C1 segment of cervical spinal cord (tissue), 14 donors: Measurements from ENCODE around the gene VCAN.
A peak's percentile ranks its signal among the peaks of the same experiment; 100 is the strongest.

ENCODE experiments used
- DNase-seq, 14 donors: peaks; one replicate each; lab custom pipeline; 2025; lab: John Stamatoyannopoulos, UW

The VCAN gene

DNA sequence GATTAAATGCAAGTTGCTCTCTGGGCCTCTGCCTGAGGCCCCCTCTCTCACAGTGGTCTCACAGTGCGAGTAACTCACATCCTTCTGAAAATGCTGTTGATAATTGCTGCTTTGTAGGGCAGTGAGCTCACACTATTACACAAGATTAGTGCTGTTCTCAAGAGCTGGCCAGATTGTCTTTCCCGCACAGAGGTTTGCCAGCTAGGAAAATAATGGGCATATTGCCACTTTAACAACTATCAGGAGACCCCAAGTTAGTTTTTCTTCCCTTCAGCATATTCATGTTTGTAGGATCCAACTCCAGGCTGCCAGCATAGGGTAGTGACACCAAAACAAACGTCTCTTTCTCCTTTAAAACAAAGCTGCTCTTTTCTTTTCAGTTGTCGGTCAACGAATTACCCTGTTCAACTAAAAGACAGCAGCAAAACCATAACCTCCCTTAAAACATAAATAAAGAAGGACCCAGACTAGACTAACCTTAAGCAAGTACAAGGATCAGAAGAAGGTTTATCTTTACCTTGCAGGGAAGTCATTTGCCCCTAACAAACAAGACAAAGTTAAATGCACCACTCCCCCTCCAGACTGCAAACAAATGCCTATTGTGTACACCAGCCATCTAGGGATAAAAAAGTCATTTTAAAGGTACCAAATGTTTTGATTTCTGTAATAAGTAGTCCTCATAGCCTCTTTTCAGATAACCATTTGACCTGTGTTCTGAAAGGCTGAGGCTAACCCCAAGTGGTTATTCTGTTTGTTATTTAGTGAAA, 91.4 kb downstream of the VCAN start:
- peak in 12 of 14 donors; percentile 11 to 79 (median 34) for DNase-seq

DNA sequence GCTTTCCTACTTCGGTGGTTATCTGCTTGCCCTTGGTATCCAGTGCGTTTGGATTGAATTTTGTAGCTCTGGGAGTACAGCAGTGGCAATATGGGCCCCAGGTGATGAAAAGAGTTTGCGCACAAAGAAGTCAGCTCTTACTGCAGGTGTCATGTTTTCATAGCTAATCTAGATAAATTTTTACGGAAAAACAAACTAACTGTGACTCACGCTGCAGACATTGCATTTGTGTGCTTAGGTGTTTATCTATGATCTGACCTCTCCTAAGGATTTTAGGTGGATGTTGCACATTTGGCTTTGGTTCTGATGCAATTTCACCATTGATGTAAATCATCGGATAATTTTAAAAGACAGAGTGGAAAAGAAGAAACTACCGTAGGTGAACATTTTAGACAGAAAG, 92.1 kb downstream of the VCAN start:
- DNase-seq, result no peak

DNA sequence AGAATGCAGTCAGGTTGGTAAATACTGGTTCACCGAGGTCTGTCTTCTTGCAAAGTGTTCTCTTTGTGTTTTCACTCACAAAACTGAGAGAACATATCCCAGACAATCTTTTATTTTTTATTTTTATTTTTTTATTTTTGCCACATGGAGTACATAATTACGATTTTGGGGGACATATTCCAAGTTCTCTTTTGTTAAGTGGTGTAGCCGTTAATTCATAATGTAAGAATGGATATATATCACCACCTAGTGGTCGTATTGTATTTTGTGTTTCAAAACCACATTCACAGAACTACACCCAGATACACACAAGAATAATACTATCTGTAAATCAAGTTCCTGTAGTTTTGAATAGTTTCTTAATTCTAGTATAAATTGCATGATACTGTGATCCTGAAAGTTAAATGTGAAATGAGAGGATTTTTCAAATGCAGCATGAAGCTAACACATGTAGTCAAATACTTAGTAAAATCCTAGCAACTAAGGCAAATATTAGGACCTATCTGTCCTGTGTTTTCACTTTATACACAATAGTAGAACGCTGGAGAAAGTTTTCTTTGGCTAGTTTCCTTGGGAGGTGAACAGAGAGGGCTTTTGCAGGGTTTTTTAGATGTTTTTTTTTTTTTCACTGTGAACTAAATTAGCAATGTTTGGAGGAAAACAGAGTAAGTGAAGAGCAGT, 92.7 kb downstream of the VCAN start:
- DNase-seq, result peak in 1 of 14 donors; percentile 3

DNA sequence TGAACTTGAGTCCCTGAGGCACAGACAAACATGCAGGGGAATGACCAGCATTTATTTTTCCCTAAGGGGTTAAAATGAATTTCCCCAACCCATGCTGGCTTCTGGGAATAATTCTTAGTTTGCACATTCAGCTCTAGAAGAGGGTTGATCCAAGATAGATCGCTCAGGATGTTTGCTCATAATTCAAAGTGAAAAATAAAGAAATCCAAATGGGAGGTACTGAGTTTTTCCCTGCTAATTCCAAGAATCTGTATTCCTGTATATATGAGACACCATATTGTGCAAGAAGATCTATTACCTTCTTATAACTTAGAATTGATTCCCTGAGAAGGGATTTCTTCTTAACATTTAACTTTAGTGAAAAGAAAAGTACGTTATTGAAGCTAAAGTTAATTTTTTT, 96.2 kb downstream of the VCAN start:
- no peak for DNase-seq

DNA sequence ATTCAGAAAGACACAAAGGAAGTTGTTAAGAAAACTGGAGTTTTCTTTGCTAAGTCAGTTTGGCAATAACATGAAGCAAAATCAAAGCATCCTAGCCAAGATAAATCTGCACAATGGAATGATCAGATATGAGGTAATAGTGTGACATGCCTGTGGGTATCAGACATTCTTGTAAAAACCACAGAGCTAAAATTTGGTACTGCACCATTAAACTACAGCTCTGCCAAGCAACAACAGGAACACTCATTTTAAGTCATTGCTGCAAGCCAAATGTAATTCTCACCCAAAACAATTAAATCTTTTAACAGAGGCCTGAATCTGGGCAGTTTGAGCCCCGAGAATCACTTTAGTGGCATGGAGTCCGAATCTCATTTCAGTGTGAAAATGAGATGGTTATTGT, 96.6 kb downstream of the VCAN start:
- DNase-seq, result no peak

DNA sequence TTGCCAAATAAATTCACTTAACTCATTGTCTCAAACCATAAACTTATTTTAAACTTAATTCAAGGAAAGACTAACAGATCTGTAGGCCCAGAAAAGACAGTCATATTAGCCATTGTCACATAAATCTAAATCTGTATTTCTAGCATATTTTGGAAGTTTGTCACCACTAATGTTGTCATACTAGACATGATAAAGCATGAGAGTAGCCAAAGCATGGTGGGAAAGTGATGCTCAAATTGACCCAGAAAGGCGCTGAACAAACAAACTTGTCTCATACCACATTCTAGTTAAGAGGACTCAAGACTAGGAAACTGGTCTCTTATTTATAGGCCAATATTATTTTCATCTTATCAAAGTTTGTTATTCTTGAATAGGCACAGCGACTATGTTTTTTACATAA, 99.4 kb downstream of the VCAN start:
- no peak for DNase-seq

DNA sequence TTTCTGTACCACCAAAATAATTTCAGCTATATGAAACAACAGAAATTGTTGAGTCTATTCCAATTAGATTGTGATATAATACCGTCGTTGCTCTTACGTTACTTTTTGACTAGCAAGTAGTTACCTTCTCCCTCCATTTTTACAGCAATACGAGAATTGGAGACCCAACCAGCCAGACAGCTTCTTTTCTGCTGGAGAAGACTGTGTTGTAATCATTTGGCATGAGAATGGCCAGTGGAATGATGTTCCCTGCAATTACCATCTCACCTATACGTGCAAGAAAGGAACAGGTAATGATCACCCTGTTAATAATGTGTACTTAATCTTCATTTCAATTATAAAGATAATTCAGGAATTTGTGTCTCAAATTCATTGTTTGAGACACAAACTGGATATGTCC, 100.7 kb downstream of the VCAN start:
- no peak for DNase-seq

DNA sequence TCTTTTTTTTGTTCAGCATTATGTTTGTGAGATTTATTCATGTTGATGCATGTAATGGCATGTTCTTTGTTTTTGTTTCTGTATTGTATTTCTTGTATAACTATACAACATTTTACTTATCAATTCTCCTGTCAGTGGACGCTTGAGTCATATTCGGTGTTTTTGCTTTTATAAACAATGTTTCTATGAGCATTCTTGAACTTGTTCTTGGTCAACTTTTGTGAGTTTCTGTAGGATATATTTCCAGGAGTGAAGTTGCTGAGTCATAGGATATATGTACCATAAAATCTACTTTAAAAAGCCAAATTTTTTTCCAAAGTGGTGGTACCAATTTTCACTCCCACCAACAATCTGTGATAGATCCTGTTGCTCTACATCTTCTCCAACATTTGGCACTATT, 104.8 kb downstream of the VCAN start:
- DNase-seq, result no peak

DNA sequence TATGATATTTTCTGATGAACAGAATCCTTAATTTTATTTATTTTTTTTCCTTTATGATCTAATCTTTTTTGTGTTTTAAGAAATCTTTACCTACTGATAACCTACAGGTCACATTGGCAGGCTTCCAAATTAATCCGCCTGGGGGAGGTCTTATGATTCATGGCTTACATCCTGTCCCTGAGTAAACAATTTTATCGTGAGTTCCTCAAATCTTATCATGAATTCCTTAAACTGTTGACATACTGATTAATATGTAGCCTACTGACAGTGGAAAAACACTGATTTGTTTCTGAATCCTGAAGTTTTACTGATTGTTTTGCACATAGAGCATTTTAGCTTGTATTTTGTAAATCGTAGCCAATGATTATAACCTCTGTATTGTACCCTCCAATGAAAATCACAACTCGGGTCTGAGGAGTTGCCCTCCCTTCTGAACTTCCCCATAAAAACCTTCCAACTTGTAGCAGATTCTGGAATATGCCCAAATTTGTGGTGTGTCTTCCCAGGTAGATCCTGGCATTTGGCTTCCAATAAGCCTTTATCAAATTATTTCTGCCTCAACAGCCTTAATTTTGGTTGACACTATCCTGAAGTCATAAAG, 105.6 kb downstream of the VCAN start:
- no peak for DNase-seq

DNA sequence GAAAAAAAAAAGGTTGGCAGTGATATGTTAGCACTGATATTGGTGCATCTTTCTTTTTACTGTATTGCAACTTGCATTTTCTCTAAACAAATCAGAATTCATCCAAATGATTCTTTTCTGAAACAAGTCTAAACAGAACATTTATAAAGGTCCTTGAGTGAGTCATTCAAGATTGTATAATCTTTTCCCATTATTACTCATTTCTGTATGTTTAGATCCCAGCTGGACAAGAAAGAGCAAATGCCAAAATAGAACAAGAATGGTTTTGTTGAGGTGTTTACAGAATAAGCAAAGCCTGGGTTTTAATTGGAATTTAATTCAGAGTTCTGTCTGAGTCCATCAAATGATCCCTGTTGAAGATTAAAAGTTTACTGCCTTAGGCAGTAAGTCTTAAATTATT, 112.3 kb downstream of the VCAN start:
- DNase-seq, result no peak

DNA sequence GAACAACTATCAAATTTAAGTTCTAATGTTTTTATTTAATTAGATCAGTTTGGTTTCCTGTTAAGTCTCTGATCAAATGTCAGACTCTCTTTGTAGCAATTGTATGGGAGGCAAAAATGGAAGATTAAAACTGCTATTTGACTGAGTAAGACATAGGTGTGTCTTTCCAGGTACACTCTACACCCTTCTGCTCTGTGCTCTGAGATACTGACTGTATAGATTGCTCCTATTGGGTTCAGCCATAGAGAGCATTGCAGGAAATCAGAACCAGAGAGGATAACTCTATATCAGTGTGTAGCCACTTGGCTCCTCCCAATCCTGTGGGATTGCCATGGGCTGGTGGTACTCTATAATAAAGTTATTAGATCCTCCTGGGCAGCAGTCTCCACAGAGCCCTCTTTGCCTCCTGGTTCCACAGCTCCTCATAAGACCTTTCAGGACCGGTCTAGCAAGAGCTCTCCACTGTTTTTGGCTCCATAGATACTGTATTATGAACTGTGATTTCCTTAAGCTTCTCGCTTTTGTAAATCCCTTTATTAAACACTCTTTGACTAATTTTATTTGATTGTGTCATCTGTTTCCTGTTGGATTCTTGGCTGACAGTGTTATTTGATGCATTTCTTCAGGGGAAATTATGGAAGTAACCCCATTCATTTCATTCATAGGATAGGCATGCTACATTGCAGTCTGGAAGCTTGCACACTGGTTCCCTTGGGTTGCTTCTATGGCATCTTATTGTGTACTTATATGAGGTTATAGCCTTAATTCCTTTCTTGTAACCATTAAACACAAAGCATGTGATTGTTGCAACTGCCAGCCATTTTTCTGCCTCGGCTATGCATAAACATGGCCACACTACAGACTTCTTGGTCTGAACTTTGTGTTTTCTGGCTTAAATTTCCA, 115.6 kb downstream of the VCAN start:
- DNase-seq, result no peak

DNA sequence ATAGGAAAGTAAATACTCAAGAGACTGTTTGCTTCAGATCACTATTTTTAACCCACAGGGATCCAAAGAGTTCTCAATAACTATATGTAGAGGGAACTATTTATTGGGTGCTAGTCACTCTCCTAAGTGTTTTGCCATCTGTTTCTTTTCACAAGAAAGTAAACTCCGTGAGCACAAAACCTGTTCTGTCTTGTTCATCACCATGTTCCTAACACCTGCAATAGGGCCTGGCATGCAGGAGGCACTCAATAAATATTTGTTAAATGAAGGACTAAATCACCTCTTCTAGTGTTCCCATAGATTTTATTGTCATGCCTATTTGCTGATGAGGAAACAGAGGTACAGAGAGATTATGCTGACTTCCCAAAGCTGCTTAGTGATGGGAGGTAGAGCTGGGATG, 118.2 kb downstream of the VCAN start:
- DNase-seq, result no peak

DNA sequence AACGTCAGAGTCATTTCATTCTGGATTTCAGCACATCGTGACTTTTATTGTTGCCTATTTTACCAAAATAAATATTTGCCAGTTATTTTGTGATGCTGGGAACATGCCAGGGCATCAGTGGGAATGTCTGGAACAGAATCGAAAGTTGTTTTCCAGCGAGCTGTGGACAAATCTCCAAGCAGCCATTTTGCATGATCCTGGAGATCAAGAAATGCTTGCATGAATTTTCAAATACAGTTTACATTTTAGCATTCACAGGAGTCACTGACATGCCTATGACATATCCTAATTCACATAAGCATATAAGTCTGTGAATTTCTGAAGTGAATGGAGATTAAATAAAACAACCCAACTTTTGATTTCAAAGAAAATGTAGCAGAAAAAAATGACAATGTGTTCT, 119.4 kb downstream of the VCAN start:
- no peak for DNase-seq

DNA sequence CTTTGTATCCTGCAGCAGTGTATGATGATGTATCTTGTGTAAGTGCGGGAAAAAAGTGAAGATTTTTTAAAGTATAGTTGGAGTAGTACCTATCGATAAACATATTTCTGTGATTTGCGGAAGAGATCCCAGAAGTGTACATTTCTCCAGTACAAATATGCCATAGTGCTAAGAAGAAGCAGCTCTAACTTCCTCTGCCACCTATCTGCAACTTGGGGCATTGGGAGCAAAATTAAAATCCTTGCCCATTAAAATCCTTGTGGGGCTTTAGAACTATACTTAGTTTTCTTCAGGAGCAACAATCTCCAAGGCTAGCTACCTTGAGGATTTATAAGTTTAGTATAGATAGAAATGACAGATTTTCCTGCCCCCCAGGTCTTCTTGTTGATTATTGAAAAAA, 123.7 kb downstream of the VCAN start:
- DNase-seq, result no peak

DNA sequence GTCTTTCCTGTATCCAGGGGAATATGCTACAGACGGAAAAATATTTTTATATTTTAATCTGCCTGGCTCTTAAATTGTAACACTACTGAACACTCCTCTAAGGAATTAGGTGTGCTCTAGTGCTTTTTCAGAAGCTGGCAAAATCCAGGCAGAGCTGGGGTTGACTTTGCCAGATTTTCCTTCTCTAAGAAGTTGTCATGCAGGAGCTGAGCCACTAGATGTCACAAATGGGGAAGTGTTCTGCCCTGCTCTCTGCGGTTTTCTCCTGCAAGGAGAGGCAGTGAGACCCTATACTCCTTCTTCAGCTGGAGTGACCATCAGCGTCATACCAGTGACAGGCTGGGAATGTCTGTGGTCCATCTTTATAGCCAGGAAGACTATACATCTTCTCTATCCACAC, 136.6 kb downstream of the VCAN start:
- DNase-seq, result peak in 6 of 14 donors; percentile 4 to 28 (median 8)

DNA sequence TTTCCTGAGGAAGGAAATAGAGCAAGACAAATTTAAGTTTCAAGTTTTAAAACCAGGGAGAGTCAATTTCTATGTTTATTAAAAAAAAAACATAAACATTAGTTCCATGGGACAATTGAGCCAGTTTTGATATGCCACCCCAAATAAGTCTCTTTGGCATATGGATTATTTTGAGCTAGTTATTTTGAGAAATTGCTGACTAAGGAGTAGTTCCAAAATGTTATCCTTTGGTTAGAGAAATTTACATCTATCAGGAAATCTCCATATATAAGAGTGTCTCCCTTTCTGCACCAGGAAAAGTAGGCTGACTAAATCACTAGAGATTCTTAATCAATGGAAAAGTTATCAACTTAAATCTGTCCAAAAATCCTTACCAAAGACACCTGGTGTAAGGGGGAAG, 143.3 kb downstream of the VCAN start:
- DNase-seq, result no peak

DNA sequence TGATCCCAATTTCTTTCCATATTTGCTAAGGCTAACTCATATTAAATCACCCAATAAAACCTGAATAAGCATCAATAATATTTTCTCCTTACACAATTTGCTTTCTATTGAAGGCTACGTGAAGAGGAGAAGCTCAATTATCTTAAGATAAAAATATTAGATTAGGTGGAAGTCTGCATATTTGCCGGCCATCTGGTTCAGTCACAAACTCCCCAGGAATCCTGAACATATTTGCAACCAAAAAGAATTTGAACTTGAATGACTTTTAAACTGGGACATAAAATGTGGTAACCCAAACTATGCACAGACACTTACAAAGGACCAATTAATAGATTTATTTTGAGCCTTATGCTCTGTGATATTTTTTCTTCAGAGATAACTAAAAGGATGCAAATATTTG, 156.8 kb downstream of the VCAN start:
- no peak for DNase-seq
